Measurements from ENCODE around the gene RBPJ. TPM values are rescaled to one million over a fixed set of nuclear protein-coding genes. Genes with fewer than 3 reads are reported as not detected.

Gene RBPJ
- total RNA-seq, 1 experiment from 2014 or later: 33.7 TPM

GRCh38 chr4:26406346-26406975 is 85.6 kb downstream of the RBPJ start:
- H3K4me1 ChIP-seq (ENCODE audit: control insufficient read depth, insufficient read depth, low read length): no peaks in the 10 kb centered on the region
- H3K36me3 ChIP-seq (ENCODE audit: control insufficient read depth, insufficient read depth, low read length): no peaks in the 10 kb centered on the region; the same call in 1 of the 2 replicates
- DNase-seq (ENCODE audit: low read depth, low spot score) (no peak), ATAC-seq (no peak)
- no peak for TF ChIP-seq TCF7L2 (IDR thresholded peaks at IDR 0.05; ENCODE audit: low read depth, low read length)
- TF ChIP-seq POLR2AphosphoS5 (IDR thresholded peaks at IDR 0.05; ENCODE audit: low read depth, low read length): no peak
- TF ChIP-seq, protein P1, sequence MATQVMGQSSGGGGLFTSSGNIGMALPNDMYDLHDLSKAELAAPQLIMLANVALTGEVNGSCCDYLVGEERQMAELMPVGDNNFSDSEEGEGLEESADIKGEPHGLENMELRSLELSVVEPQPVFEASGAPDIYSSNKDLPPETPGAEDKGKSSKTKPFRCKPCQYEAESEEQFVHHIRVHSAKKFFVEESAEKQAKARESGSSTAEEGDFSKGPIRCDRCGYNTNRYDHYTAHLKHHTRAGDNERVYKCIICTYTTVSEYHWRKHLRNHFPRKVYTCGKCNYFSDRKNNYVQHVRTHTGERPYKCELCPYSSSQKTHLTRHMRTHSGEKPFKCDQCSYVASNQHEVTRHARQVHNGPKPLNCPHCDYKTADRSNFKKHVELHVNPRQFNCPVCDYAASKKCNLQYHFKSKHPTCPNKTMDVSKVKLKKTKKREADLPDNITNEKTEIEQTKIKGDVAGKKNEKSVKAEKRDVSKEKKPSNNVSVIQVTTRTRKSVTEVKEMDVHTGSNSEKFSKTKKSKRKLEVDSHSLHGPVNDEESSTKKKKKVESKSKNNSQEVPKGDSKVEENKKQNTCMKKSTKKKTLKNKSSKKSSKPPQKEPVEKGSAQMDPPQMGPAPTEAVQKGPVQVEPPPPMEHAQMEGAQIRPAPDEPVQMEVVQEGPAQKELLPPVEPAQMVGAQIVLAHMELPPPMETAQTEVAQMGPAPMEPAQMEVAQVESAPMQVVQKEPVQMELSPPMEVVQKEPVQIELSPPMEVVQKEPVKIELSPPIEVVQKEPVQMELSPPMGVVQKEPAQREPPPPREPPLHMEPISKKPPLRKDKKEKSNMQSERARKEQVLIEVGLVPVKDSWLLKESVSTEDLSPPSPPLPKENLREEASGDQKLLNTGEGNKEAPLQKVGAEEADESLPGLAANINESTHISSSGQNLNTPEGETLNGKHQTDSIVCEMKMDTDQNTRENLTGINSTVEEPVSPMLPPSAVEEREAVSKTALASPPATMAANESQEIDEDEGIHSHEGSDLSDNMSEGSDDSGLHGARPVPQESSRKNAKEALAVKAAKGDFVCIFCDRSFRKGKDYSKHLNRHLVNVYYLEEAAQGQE (IDR thresholded peaks at IDR 0.05; ENCODE audit: insufficient read depth in 1 of 2, low read depth in 2 of 2, low read length in 1 of 2): no peak
- TF ChIP-seq CTCF (IDR thresholded peaks at IDR 0.05): no peak
- TF ChIP-seq SIN3A (IDR thresholded peaks at IDR 0.05; ENCODE audit: borderline replicate concordance, insufficient read depth, low read depth, low read length): no peak
- CTCF ChIA-PET: no interaction called here
- intact Hi-C loops (cut with micrococcal nuclease; ENCODE audit: unreplicated experiment): no loop called here
- no TSS peak for BruUV-seq (replicated peaks)
- H3K27ac ChIP-seq (ENCODE audit: low read length): no peak overlapping the region
- no peak overlapping the region for H3K4me3 ChIP-seq (ENCODE audit: low read depth in 2 of 2, low read length in 2 of 2)
- H3K9me3 ChIP-seq (ENCODE audit: control insufficient read depth, insufficient read depth, low read depth, low read length): peaks cover 7% of the 10 kb centered on the region; the same call in 1 of the 2 replicates
- POLR2A ChIA-PET: no interaction called here
- H3K27me3 ChIP-seq (ENCODE audit: control insufficient read depth, insufficient read depth, low read length): no peaks in the 10 kb centered on the region
- in situ Hi-C loops (cut with HindIII; ENCODE audit: low pct_unique_long_range_greater_than_20kb, low sequenced_read_pairs): no loop called here

DNA sequence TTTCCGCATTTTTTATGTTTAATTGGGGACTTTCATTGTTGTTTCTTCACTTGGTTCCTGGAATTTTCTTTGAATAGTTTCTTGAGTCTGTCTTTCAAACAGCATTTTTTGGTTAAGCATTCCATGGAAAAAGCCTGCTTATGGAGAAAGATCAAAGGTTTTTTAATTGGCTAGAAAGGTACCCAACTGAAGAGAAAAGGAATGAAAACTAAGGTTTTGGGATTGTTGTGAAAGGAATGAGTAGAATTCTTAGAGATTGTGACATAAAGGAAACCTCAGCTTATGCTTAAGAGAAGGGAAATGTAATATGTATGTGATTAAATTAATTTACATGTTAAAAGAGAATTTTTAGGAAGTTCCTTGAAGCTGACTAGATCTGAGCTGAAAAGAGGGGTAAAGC is 86.7 kb downstream of the RBPJ start:
- ChIA-PET POLR2A (no interaction called here), CTCF (interaction anchor here (0.6 to 0.7 kb wide), 3 partner anchors 74 to 791 kb away, joined by 5 to 19 read pairs (median 6); no protein-coding TSS in a partner anchor)
- Histone ChIP-seq H3K27me3 (ENCODE audit: control insufficient read depth, insufficient read depth, low read length) (no peaks in the 10 kb centered on the region), H3K27ac (ENCODE audit: low read length) (no peak overlapping the region), H3K36me3 (ENCODE audit: control insufficient read depth, insufficient read depth, low read length) (no peaks in the 10 kb centered on the region; the same call in 1 of the 2 replicates), H3K4me1 (ENCODE audit: control insufficient read depth, insufficient read depth, low read length) (no peaks in the 10 kb centered on the region), H3K4me3 (ENCODE audit: low read depth in 2 of 2, low read length in 2 of 2) (no peak overlapping the region), H3K9me3 (ENCODE audit: control insufficient read depth, insufficient read depth, low read depth, low read length) (peaks cover 7% of the 10 kb centered on the region; the same call in 1 of the 2 replicates)
- ATAC-seq (no peak), DNase-seq (ENCODE audit: low read depth, low spot score) (no peak)
- intact Hi-C loops (cut with micrococcal nuclease; ENCODE audit: unreplicated experiment) (no loop called here), in situ Hi-C loops (cut with HindIII; ENCODE audit: low pct_unique_long_range_greater_than_20kb, low sequenced_read_pairs) (no loop called here)
- no peak for TF ChIP-seq POLR2AphosphoS5 (IDR thresholded peaks at IDR 0.05; ENCODE audit: low read depth, low read length)
- TF ChIP-seq, protein P1 (IDR thresholded peaks at IDR 0.05; ENCODE audit: insufficient read depth in 1 of 2, low read depth in 2 of 2, low read length in 1 of 2): no peak
- TF ChIP-seq CTCF (IDR thresholded peaks at IDR 0.05): no peak
- no peak for TF ChIP-seq SIN3A (IDR thresholded peaks at IDR 0.05; ENCODE audit: borderline replicate concordance, insufficient read depth, low read depth, low read length)
- no peak for TF ChIP-seq TCF7L2 (IDR thresholded peaks at IDR 0.05; ENCODE audit: low read depth, low read length)
- no TSS peak for BruUV-seq (replicated peaks)

Data from Panc1 (cell line).